Neural cell (in vitro differentiated cells): ENCODE data around the gene ACTMAP. TPM values are rescaled to one million over a fixed set of nuclear protein-coding genes. Genes with fewer than 3 reads are reported as not detected.

ENCODE experiments used
- H2AFZ ChIP-seq: fragments of 200-600, 300-800 bp; sonication (generic), shearing (Covaris generic); 2 replicates; pipeline ENCODE4 v1.6.0; 2014; ENCODE audit warnings: low read depth, mild to moderate bottlenecking, antibody characterized with exemption, low read length, moderate library complexity
- H3F3A ChIP-seq: fragments of 200-600 bp; shearing (Covaris generic); 2 replicates; pipeline ENCODE4 v1.6.1; 2016; ENCODE audit warnings: mild to moderate bottlenecking, moderate library complexity, mixed read lengths, antibody characterized with exemption, low read length; ENCODE audit not compliant: insufficient read depth, poor library complexity, severe bottlenecking
- H3K27ac ChIP-seq: fragments of 200-600, 300-800 bp; sonication (generic), shearing (Covaris generic); 2 replicates; pipeline ENCODE4 v1.5.1; 2014; ENCODE audit warnings: mild to moderate bottlenecking, low read length, moderate library complexity
- H3K27me3 ChIP-seq: fragments of 300-800, 200-600 bp; sonication (generic), shearing (Covaris generic); 2 replicates; pipeline ENCODE4 v1.6.0; 2014; ENCODE audit warnings: mild to moderate bottlenecking, low read depth, low read length, moderate library complexity; ENCODE audit not compliant: insufficient read depth
- H3K36me3 ChIP-seq: fragments of 300-800, 200-600 bp; sonication (generic), shearing (Covaris generic); 2 replicates; pipeline ENCODE4 v1.5.1; 2014; ENCODE audit warnings: mild to moderate bottlenecking, antibody characterized with exemption, low read length, moderate library complexity; ENCODE audit not compliant: insufficient read depth
- H3K4me2 ChIP-seq: fragments of 300-800, 200-600 bp; sonication (generic), shearing (Covaris generic); 2 replicates; pipeline ENCODE4 v1.6.0; 2014; ENCODE audit warnings: mild to moderate bottlenecking, low read length
- H3K4me3 ChIP-seq: fragments of 300-800, 200-600 bp; sonication (generic), shearing (Covaris generic); 2 replicates; pipeline ENCODE4 v1.5.1; 2014; ENCODE audit warnings: mild to moderate bottlenecking, low read length, moderate library complexity
- H3K79me2 ChIP-seq: fragments of 200-600 bp; shearing (Covaris generic); replicated peaks from 2 replicates; pipeline ENCODE4 v1.6.0; 2014; ENCODE audit warnings: mild to moderate bottlenecking, low read length, moderate library complexity; ENCODE audit not compliant: insufficient read depth
- H3K9ac ChIP-seq: fragments of 300-800, 200-600 bp; sonication (generic), shearing (Covaris generic); 2 replicates; pipeline ENCODE4 v1.6.1; 2016; ENCODE audit warnings: mild to moderate bottlenecking, low read length, mixed read lengths
- H3K9me2 ChIP-seq: fragments of 200-600 bp; shearing (Covaris generic); 2 replicates; pipeline ENCODE4 v1.6.1; 2016; ENCODE audit warnings: mild to moderate bottlenecking, low read length, mixed read lengths; ENCODE audit not compliant: insufficient read depth
- H3K9me3 ChIP-seq: fragments of 200-600, 300-800 bp; sonication (generic), shearing (Covaris generic); 2 replicates; pipeline ENCODE4 v1.6.1; 2016; ENCODE audit warnings: mild to moderate bottlenecking, mixed run types, low read length, moderate library complexity, mixed read lengths
- H4K20me1 ChIP-seq: fragments of 200-600 bp; shearing (Covaris generic); 2 replicates; pipeline ENCODE4 v1.6.1; 2016; ENCODE audit warnings: mild to moderate bottlenecking, mixed run types; ENCODE audit not compliant: insufficient read depth
- EP300 ChIP-seq: fragments of 450-650 bp; conservative IDR thresholded peaks from 2 replicates; pipeline ENCODE4 v1.6.1; 2014; ENCODE audit warnings: antibody characterized with exemption, mild to moderate bottlenecking, moderate library complexity; ENCODE audit not compliant: poor library complexity, severe bottlenecking
- EZH2 ChIP-seq: fragments of 200-600, 300-800 bp; shearing (Covaris generic), sonication (generic); IDR thresholded peaks from 2 replicates; pipeline ENCODE4 v1.6.1; 2014; ENCODE audit warnings: antibody characterized with exemption, low read length, borderline replicate concordance, mild to moderate bottlenecking; ENCODE audit not compliant: insufficient read depth, poor library complexity, severe bottlenecking
- MXI1 ChIP-seq: fragments of 450-650 bp; conservative IDR thresholded peaks from 2 replicates; pipeline ENCODE4 v1.6.1; 2014; ENCODE audit warnings: antibody characterized with exemption, mild to moderate bottlenecking; ENCODE audit not compliant: poor library complexity, severe bottlenecking
- POLR2AphosphoS5 ChIP-seq: IDR thresholded peaks from 2 replicates; pipeline ENCODE4 v1.6.1; 2012
- RAD21 ChIP-seq: fragments of 450-650 bp; conservative IDR thresholded peaks from 2 replicates; pipeline ENCODE4 v1.6.1; 2014; ENCODE audit warnings: antibody characterized with exemption, mild to moderate bottlenecking, moderate library complexity
- REST ChIP-seq: IDR thresholded peaks from 2 replicates; pipeline ENCODE4 v1.6.1; 2012; ENCODE audit warnings: borderline replicate concordance
- SMC3 ChIP-seq: fragments of 450-650 bp; conservative IDR thresholded peaks from 2 replicates; pipeline ENCODE4 v1.6.1; 2014; ENCODE audit warnings: antibody characterized with exemption, mild to moderate bottlenecking, moderate library complexity; ENCODE audit not compliant: poor library complexity
- TAF1 ChIP-seq: IDR thresholded peaks from 2 replicates; pipeline ENCODE4 v1.6.1; 2012; ENCODE audit warnings: low read depth
- polyA plus RNA-seq: library from polyadenylated mRNA; depleted of rRNA; stranded (reverse); fragments of >200 nt; gene quantifications from 2 replicates; pipeline ENCODE4 v1.2.3, GENCODE V29; 2014
- TF ChIP-seq, protein P1 (sequence below): fragments of 450-650 bp; IDR thresholded peaks from 2 replicates; pipeline ENCODE4 v1.5.1; 2014; ENCODE audit warnings: antibody characterized with exemption, mild to moderate bottlenecking, moderate library complexity; ENCODE audit not compliant: poor library complexity, severe bottlenecking

ACTMAP gene
- polyA plus RNA-seq, 1 donor from 2014 or later = not detected

DNA sequence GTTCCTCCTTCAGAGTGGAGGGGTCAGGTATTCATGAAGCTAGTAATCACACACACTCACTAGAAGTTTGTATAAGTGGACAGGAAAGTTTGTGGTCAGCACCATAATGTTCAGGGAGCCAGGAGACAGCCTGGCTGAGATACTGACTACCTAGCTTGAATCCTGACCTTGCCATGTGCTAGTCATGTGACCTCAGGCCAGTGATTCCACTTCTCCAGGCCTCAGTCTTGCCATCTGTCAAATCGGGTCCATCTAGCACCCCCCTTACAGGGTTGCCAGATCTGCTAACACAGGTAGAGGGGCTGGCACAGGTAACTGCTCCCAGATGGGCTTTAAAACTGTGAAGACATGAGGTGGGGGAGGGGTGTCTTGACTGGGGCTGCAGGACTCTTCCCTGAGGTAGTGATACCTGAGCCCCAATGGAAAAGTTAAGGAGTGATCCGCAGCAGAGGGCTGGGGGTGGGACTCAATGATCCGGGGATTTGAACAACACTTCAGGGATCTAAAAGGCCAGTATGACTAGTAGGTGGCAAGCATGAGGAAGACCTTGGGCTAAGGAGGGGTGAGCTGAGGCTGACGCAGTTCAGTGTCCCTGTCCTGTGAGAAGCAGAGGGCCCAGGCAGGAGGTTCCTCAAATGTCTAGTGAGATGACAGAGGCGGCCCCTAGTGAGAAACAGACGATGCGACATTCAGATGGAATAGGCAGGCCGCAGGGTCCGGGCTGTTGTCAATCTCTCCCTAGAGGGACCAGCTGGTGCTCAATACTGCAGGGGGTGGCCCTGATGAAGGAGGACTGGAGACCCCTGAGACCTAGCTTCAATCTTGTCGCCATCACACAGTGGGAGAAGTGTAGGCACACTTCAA is 8.5 kb downstream of the ACTMAP start:
- H3F3A ChIP-seq = no peaks in the 10 kb centered on the region

DNA sequence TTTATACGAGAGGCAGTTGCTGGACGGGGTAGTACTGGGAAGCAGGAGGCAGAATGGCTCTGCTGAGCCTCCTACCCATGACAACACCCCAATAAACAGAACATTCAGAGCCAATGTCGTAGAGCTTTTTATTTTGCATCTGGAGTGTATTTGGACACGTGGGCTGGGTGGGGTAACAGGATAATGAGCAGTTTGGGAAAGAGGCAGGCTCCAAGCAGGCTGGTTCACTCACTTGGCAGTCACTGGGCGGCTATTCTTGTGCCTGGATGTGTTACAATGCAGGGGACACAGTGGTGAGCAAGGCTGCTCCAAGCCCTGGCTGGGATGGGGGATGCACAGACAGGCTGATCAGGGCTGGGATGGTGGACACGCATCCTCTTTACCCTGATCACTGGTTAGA is 9.5 kb downstream of the ACTMAP start:
- Histone ChIP-seq H3K27ac (no peak overlapping the region), H3F3A (no peaks in the 10 kb centered on the region), H3K9me2 (no peaks in the 10 kb centered on the region), H3K4me3 (no peak overlapping the region), H3K9me3 (no peaks in the 10 kb centered on the region), H3K36me3 (no peaks in the 10 kb centered on the region), H4K20me1 (no peaks in the 10 kb centered on the region), H3K4me2 (no peak overlapping the region), H2AFZ (no peak overlapping the region), H3K27me3 (no peaks in the 10 kb centered on the region), H3K79me2 (no peaks in the 10 kb centered on the region), H3K9ac (no peak overlapping the region)
- TF ChIP-seq REST (no peak), EZH2 (no peak), EP300 (no peak), SMC3 (no peak), POLR2AphosphoS5 (no peak)
- TF ChIP-seq, protein P1, sequence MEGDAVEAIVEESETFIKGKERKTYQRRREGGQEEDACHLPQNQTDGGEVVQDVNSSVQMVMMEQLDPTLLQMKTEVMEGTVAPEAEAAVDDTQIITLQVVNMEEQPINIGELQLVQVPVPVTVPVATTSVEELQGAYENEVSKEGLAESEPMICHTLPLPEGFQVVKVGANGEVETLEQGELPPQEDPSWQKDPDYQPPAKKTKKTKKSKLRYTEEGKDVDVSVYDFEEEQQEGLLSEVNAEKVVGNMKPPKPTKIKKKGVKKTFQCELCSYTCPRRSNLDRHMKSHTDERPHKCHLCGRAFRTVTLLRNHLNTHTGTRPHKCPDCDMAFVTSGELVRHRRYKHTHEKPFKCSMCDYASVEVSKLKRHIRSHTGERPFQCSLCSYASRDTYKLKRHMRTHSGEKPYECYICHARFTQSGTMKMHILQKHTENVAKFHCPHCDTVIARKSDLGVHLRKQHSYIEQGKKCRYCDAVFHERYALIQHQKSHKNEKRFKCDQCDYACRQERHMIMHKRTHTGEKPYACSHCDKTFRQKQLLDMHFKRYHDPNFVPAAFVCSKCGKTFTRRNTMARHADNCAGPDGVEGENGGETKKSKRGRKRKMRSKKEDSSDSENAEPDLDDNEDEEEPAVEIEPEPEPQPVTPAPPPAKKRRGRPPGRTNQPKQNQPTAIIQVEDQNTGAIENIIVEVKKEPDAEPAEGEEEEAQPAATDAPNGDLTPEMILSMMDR = no peak

More for the DNA sequence above, 8.5 kb downstream of the ACTMAP start:
- Histone ChIP-seq H2AFZ (no peak overlapping the region), H4K20me1 (no peaks in the 10 kb centered on the region), H3K4me2 (no peak overlapping the region), H3K4me3 (no peak overlapping the region), H3K36me3 (no peaks in the 10 kb centered on the region), H3K9me3 (no peaks in the 10 kb centered on the region), H3K27ac (no peak overlapping the region), H3K9ac (no peak overlapping the region), H3K27me3 (no peaks in the 10 kb centered on the region), H3K9me2 (no peaks in the 10 kb centered on the region), H3K79me2 (no peaks in the 10 kb centered on the region)
- TF ChIP-seq POLR2AphosphoS5 (no peak), TAF1 (no peak), MXI1 (no peak), REST (no peak), EP300 (no peak), SMC3 (no peak), EZH2 (no peak), RAD21 (no peak)
- TF ChIP-seq, protein P1 = no peak
